ENCODE results near the gene LAMC1. TPM values are rescaled to one million over a fixed set of nuclear protein-coding genes. Genes with fewer than 3 reads are reported as not detected.

Gene LAMC1
- total and polyA plus RNA-seq, 2 donors (not counting 1 experiment from before 2014, with no cell fraction given): 11.5 to 34.0 TPM

DNA sequence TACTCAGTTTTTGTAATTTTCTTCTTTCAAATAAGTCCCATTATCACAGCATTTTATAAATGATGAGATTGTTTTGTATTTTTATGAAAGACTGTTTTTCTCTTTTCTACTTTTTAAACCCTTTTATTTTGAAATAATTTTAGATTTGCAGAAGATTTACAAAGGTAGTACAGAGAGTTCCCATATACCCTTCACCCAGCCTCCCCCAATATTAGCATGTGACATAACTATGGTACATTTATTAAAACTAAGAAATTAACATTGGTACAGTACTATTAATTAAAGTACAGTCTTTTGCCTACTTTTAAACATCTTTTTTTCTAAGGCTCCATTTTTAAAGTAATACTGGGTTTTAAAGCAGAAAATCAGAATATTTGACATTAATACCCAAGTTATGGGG is 127.2 kb downstream of the LAMC1 start:
- no peaks in the 10 kb centered on the region for H3K9me3 ChIP-seq (ENCODE audit: control extremely low read depth in 1 of 3, control insufficient read depth in 2 of 3, insufficient read depth in 1 of 3, low read length in 2 of 3)
- no peaks in the 10 kb centered on the region for H3K79me2 ChIP-seq (ENCODE audit: control insufficient read depth, insufficient read depth, low read length)
- ChIA-PET CTCF (no interaction called here), POLR2A (no interaction called here)
- peaks cover 17% of the 10 kb centered on the region for H3K27me3 Mint-ChIP-seq
- H3K4me3 Mint-ChIP-seq: no peak overlapping the region
- DNase-seq: no peak
- H3K27ac ChIP-seq (ENCODE audit: low read length in 2 of 2): no peak overlapping the region
- no peak overlapping the region for H3K4me2 ChIP-seq (replicated peaks; ENCODE audit: low read depth, low read length, poor library complexity, severe bottlenecking)
- H3K4me1 Mint-ChIP-seq: no peaks in the 10 kb centered on the region
- no peaks in the 10 kb centered on the region for H3K4me1 ChIP-seq (ENCODE audit: control insufficient read depth in 2 of 2, insufficient read depth in 2 of 2, low read length in 2 of 2)
- intact Hi-C loops (cut with micrococcal nuclease): no loop called here
- TF ChIP-seq, protein P1, sequence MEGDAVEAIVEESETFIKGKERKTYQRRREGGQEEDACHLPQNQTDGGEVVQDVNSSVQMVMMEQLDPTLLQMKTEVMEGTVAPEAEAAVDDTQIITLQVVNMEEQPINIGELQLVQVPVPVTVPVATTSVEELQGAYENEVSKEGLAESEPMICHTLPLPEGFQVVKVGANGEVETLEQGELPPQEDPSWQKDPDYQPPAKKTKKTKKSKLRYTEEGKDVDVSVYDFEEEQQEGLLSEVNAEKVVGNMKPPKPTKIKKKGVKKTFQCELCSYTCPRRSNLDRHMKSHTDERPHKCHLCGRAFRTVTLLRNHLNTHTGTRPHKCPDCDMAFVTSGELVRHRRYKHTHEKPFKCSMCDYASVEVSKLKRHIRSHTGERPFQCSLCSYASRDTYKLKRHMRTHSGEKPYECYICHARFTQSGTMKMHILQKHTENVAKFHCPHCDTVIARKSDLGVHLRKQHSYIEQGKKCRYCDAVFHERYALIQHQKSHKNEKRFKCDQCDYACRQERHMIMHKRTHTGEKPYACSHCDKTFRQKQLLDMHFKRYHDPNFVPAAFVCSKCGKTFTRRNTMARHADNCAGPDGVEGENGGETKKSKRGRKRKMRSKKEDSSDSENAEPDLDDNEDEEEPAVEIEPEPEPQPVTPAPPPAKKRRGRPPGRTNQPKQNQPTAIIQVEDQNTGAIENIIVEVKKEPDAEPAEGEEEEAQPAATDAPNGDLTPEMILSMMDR (IDR thresholded peaks at IDR 0.05): no peak
- no peak for TF ChIP-seq EZH2 (IDR thresholded peaks at IDR 0.05; ENCODE audit: borderline replicate concordance, insufficient read depth, low read depth, low read length, poor library complexity, severe bottlenecking)
- H3K36me3 ChIP-seq (replicated peaks in 1 of 2; ENCODE audit: control extremely low read depth in 1 of 2, control insufficient read depth in 1 of 2, extremely low read depth in 1 of 2, insufficient read depth in 2 of 2, low read length in 1 of 2): no peaks in the 10 kb centered on the region
- H3K9me3 Mint-ChIP-seq (ENCODE audit: insufficient read depth): no peaks in the 10 kb centered on the region
- H3K27ac Mint-ChIP-seq: no peak overlapping the region
- no peaks in the 10 kb centered on the region for H3K27me3 ChIP-seq (replicated peaks in 1 of 4; ENCODE audit: control extremely low read depth in 1 of 4, control insufficient read depth in 3 of 4, insufficient read depth in 4 of 4, low read length in 3 of 4)
- H3K4me3 ChIP-seq (ENCODE audit: control extremely low read depth in 1 of 5, extremely low read depth in 1 of 5, insufficient read depth in 1 of 5, low read depth in 2 of 5, low read length in 4 of 5): no peak overlapping the region
- H3K9ac ChIP-seq (ENCODE audit: low read length): no peak overlapping the region
- H2AFZ ChIP-seq (ENCODE audit: insufficient read depth, low read depth, low read length, poor library complexity, severe bottlenecking): no peak overlapping the region
- ATAC-seq (ENCODE audit: low read depth): no peak
- H4K20me1 ChIP-seq (ENCODE audit: control insufficient read depth, insufficient read depth, low read length, poor library complexity, severe bottlenecking): no peaks in the 10 kb centered on the region

DNA sequence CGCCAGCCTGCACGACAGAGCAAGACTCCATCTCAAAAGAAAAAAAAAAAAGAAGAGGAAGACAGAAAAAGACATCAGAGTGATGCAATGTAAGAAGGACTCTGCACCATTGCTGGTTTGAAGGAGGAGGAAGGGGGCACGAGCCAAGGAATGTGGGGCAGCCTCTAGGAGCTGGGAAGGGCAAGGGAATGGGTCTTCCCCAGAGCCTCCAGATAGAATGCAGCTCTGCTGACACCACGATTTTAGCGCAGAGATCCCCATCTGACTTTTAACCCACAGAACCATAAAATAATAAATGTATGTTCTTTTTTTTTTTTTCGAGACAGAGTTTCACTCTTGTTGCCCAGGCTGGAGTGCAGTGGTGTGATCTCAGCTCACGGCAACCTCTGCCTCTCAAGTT is 129.0 kb downstream of the LAMC1 start:
- no peak overlapping the region for H3K9ac ChIP-seq (ENCODE audit: low read length)
- ChIA-PET CTCF (no interaction called here), POLR2A (no interaction called here)
- H4K20me1 ChIP-seq (ENCODE audit: control insufficient read depth, insufficient read depth, low read length, poor library complexity, severe bottlenecking): no peaks in the 10 kb centered on the region
- no peak overlapping the region for H3K4me2 ChIP-seq (replicated peaks; ENCODE audit: low read depth, low read length, poor library complexity, severe bottlenecking)
- no peak for ATAC-seq (ENCODE audit: low read depth)
- no peaks in the 10 kb centered on the region for H3K9me3 Mint-ChIP-seq (ENCODE audit: insufficient read depth)
- intact Hi-C loops (cut with micrococcal nuclease): no loop called here
- no peak for DNase-seq
- H3K27ac ChIP-seq (ENCODE audit: low read length in 2 of 2): no peak overlapping the region
- TF ChIP-seq EZH2 (IDR thresholded peaks at IDR 0.05; ENCODE audit: borderline replicate concordance, insufficient read depth, low read depth, low read length, poor library complexity, severe bottlenecking): no peak
- TF ChIP-seq, protein P1 (IDR thresholded peaks at IDR 0.05): no peak
- H3K79me2 ChIP-seq (ENCODE audit: control insufficient read depth, insufficient read depth, low read length): no peaks in the 10 kb centered on the region
- no peak overlapping the region for H2AFZ ChIP-seq (ENCODE audit: insufficient read depth, low read depth, low read length, poor library complexity, severe bottlenecking)
- no peaks in the 10 kb centered on the region for H3K4me1 Mint-ChIP-seq
- 78% methylated on average over 4 of the region's 7 CpGs for WGBS (ENCODE audit: insufficient coverage)
- H3K27me3 ChIP-seq (replicated peaks in 1 of 4; ENCODE audit: control extremely low read depth in 1 of 4, control insufficient read depth in 3 of 4, insufficient read depth in 4 of 4, low read length in 3 of 4): peaks cover 0 to 4% (median 0%) of the 10 kb centered on the region in 4 experiments
- no peaks in the 10 kb centered on the region for H3K36me3 ChIP-seq (replicated peaks in 1 of 2; ENCODE audit: control extremely low read depth in 1 of 2, control insufficient read depth in 1 of 2, extremely low read depth in 1 of 2, insufficient read depth in 2 of 2, low read length in 1 of 2)
- no peaks in the 10 kb centered on the region for H3K9me3 ChIP-seq (ENCODE audit: control extremely low read depth in 1 of 3, control insufficient read depth in 2 of 3, insufficient read depth in 1 of 3, low read length in 2 of 3)
- no peak overlapping the region for H3K4me3 Mint-ChIP-seq
- peaks cover 25% of the 10 kb centered on the region for H3K27me3 Mint-ChIP-seq
- no peaks in the 10 kb centered on the region for H3K4me1 ChIP-seq (ENCODE audit: control insufficient read depth in 2 of 2, insufficient read depth in 2 of 2, low read length in 2 of 2)
- H3K4me3 ChIP-seq (ENCODE audit: control extremely low read depth in 1 of 5, extremely low read depth in 1 of 5, insufficient read depth in 1 of 5, low read depth in 2 of 5, low read length in 4 of 5): no peak overlapping the region
- no peak overlapping the region for H3K27ac Mint-ChIP-seq

Measured in B cell (primary cell).